ENCODE results near the gene RPS18. TPM values are rescaled to one million over a fixed set of nuclear protein-coding genes. Genes with fewer than 3 reads are reported as not detected.

RPS18 gene
- total and polyA plus RNA-seq, 2 of the 13 experiments (the other 11 are each of a cell fraction or from before 2014, with no cell fraction given): 3,896 to 5,806 TPM

DNA sequence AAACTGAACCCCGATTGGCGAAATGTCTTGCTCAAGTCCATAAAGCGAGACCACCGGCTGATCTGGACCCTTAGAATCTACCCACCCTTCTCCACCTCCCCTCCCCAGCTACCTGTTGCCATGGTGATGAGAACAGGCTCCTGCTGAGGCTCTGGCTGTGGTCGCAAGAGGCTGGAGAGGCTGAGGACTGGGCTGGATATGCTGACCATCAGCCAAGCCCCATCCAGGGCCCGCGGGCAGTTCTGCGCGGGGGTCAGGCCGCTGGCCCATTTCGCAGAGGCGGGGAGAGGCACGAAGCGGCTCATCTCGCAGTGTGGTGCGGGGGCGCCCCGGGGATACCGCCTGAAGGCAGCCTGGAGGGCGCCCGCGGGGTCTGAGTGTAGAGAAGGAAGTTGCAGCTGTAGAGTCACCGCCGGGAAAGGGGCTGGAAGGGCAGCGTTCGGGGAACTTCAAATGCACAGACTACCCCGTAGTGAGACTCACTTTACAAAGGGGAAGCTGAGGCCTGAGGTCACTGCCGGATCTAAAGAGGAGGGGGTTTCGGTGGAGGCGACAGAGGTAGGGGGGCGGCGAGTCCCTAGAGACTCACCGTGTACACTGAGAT is 41.3 kb downstream of the RPS18 start (continued):
- TF ChIP-seq SALL1 (CRISPR knock-in tag; IDR thresholded peaks at IDR 0.05): no peak
- TF ChIP-seq, protein P1, sequence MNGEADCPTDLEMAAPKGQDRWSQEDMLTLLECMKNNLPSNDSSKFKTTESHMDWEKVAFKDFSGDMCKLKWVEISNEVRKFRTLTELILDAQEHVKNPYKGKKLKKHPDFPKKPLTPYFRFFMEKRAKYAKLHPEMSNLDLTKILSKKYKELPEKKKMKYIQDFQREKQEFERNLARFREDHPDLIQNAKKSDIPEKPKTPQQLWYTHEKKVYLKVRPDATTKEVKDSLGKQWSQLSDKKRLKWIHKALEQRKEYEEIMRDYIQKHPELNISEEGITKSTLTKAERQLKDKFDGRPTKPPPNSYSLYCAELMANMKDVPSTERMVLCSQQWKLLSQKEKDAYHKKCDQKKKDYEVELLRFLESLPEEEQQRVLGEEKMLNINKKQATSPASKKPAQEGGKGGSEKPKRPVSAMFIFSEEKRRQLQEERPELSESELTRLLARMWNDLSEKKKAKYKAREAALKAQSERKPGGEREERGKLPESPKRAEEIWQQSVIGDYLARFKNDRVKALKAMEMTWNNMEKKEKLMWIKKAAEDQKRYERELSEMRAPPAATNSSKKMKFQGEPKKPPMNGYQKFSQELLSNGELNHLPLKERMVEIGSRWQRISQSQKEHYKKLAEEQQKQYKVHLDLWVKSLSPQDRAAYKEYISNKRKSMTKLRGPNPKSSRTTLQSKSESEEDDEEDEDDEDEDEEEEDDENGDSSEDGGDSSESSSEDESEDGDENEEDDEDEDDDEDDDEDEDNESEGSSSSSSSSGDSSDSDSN (CRISPR knock-in tag; IDR thresholded peaks at IDR 0.05): no peak
- peak; percentile 16 for TF ChIP-seq MED8 (CRISPR knock-in tag; IDR thresholded peaks at IDR 0.05; ENCODE audit: insufficient replicate concordance)
- TF ChIP-seq, protein P2, sequence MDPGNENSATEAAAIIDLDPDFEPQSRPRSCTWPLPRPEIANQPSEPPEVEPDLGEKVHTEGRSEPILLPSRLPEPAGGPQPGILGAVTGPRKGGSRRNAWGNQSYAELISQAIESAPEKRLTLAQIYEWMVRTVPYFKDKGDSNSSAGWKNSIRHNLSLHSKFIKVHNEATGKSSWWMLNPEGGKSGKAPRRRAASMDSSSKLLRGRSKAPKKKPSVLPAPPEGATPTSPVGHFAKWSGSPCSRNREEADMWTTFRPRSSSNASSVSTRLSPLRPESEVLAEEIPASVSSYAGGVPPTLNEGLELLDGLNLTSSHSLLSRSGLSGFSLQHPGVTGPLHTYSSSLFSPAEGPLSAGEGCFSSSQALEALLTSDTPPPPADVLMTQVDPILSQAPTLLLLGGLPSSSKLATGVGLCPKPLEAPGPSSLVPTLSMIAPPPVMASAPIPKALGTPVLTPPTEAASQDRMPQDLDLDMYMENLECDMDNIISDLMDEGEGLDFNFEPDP (CRISPR knock-in tag; conservative IDR thresholded peaks at IDR 0.05): no peak
- no peak for TF ChIP-seq ZFX (CRISPR knock-in tag; IDR thresholded peaks at IDR 0.05; ENCODE audit: low read depth)
- TF ChIP-seq, protein P3, sequence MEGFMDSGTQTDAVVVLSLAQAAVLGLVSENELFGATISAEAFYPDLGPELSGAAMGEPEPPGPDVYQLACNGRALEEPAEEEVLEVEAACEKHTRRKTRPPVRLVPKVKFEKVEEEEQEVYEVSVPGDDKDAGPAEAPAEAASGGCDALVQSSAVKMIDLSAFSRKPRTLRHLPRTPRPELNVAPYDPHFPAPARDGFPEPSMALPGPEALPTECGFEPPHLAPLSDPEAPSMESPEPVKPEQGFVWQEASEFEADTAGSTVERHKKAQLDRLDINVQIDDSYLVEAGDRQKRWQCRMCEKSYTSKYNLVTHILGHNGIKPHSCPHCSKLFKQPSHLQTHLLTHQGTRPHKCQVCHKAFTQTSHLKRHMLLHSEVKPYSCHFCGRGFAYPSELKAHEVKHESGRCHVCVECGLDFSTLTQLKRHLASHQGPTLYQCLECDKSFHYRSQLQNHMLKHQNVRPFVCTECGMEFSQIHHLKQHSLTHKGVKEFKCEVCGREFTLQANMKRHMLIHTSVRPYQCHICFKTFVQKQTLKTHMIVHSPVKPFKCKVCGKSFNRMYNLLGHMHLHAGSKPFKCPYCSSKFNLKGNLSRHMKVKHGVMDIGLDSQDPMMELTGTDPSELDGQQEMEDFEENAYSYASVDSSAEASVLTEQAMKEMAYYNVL (CRISPR knock-in tag; IDR thresholded peaks at IDR 0.05; ENCODE audit: borderline replicate concordance): no peak
- TF ChIP-seq, protein P4, sequence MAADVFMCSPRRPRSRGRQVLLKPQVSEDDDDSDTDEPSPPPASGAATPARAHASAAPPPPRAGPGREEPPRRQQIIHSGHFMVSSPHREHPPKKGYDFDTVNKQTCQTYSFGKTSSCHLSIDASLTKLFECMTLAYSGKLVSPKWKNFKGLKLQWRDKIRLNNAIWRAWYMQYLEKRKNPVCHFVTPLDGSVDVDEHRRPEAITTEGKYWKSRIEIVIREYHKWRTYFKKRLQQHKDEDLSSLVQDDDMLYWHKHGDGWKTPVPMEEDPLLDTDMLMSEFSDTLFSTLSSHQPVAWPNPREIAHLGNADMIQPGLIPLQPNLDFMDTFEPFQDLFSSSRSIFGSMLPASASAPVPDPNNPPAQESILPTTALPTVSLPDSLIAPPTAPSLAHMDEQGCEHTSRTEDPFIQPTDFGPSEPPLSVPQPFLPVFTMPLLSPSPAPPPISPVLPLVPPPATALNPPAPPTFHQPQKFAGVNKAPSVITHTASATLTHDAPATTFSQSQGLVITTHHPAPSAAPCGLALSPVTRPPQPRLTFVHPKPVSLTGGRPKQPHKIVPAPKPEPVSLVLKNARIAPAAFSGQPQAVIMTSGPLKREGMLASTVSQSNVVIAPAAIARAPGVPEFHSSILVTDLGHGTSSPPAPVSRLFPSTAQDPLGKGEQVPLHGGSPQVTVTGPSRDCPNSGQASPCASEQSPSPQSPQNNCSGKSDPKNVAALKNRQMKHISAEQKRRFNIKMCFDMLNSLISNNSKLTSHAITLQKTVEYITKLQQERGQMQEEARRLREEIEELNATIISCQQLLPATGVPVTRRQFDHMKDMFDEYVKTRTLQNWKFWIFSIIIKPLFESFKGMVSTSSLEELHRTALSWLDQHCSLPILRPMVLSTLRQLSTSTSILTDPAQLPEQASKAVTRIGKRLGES (CRISPR knock-in tag; IDR thresholded peaks at IDR 0.05; ENCODE audit: borderline replicate concordance): no peak
- TF ChIP-seq, protein P5, sequence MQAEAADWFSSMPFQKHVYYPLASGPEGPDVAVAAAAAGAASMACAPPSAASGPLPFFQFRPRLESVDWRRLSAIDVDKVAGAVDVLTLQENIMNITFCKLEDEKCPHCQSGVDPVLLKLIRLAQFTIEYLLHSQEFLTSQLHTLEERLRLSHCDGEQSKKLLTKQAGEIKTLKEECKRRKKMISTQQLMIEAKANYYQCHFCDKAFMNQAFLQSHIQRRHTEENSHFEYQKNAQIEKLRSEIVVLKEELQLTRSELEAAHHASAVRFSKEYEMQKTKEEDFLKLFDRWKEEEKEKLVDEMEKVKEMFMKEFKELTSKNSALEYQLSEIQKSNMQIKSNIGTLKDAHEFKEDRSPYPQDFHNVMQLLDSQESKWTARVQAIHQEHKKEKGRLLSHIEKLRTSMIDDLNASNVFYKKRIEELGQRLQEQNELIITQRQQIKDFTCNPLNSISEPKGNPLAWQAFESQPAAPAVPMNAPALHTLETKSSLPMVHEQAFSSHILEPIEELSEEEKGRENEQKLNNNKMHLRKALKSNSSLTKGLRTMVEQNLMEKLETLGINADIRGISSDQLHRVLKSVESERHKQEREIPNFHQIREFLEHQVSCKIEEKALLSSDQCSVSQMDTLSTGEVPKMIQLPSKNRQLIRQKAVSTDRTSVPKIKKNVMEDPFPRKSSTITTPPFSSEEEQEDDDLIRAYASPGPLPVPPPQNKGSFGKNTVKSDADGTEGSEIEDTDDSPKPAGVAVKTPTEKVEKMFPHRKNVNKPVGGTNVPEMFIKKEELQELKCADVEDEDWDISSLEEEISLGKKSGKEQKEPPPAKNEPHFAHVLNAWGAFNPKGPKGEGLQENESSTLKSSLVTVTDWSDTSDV (CRISPR knock-in tag; IDR thresholded peaks at IDR 0.05): no peak
- TF ChIP-seq TP53 (CRISPR knock-in tag; conservative IDR thresholded peaks at IDR 0.05): no peak
- TF ChIP-seq MAFF (IDR thresholded peaks at IDR 0.05; ENCODE audit: low read depth, low read length): no peak
- no peak for TF ChIP-seq NR2F6 (IDR thresholded peaks at IDR 0.05)
- no peak for TF ChIP-seq NR2F6 (CRISPR knock-in tag; IDR thresholded peaks at IDR 0.05)
- TF ChIP-seq, protein P6, sequence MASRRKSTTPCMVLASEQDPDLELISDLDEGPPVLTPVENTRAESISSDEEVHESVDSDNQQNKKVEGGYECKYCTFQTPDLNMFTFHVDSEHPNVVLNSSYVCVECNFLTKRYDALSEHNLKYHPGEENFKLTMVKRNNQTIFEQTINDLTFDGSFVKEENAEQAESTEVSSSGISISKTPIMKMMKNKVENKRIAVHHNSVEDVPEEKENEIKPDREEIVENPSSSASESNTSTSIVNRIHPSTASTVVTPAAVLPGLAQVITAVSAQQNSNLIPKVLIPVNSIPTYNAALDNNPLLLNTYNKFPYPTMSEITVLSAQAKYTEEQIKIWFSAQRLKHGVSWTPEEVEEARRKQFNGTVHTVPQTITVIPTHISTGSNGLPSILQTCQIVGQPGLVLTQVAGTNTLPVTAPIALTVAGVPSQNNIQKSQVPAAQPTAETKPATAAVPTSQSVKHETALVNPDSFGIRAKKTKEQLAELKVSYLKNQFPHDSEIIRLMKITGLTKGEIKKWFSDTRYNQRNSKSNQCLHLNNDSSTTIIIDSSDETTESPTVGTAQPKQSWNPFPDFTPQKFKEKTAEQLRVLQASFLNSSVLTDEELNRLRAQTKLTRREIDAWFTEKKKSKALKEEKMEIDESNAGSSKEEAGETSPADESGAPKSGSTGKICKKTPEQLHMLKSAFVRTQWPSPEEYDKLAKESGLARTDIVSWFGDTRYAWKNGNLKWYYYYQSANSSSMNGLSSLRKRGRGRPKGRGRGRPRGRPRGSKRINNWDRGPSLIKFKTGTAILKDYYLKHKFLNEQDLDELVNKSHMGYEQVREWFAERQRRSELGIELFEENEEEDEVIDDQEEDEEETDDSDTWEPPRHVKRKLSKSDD (CRISPR knock-in tag; IDR thresholded peaks at IDR 0.05; ENCODE audit: low read depth): no peak
- peak; percentile 71; the same call in 1 of the 2 replicates for TF ChIP-seq ZNF598 (CRISPR knock-in tag; IDR thresholded peaks at IDR 0.05; ENCODE audit: borderline replicate concordance)

Data from HepG2 (cell line).